H1 (cell line): ENCODE results near the gene AADACL2. TPM values are rescaled to one million over a fixed set of nuclear protein-coding genes. Genes with fewer than 3 reads are reported as not detected.

ENCODE experiments used
- CTCF ChIA-PET: fragments of 300-600 bp; sonication (Branson Sonifier 250); formaldehyde crosslinking; loops from one replicate; lab custom pipeline; 2021; ENCODE audit not compliant: partially characterized antibody; lab: Charles Lee
- POLR2A ChIA-PET: fragments of 300-600 bp; sonication (Branson Sonifier 250); formaldehyde crosslinking; loops from one replicate; lab custom pipeline; 2021; ENCODE audit warnings: inconsistent platforms; ENCODE audit not compliant: partially characterized antibody; lab: Charles Lee
- DNase-seq, 2 experiments: peaks; one replicate each; pipeline versions ENCODE4 v3.0.0 to v3.0.0-alpha.2; 2010 to 2022; ENCODE audit warnings: low spot score in 2 of 2, low read depth in 1 of 2, mixed read lengths in 1 of 2
- FAIRE-seq: peaks from 2 replicates; lab custom pipeline; 2011; peaks lifted over from hg19 to GRCh38; lab: Jason Lieb, UNC
- H2AFZ ChIP-seq: 2 replicates; pipeline ENCODE4 v1.8.1; 2012; ENCODE audit warnings: low read length, inconsistent platforms
- H2AK5ac ChIP-seq: 2 replicates; pipeline ENCODE4 v1.6.1; 2013; ENCODE audit warnings: low read depth, low read length
- H2BK120ac ChIP-seq: replicated peaks from 2 replicates; pipeline ENCODE3; 2013; ENCODE audit warnings: low read depth, low read length, inconsistent platforms
- H2BK12ac ChIP-seq: 2 replicates; pipeline ENCODE4 v1.6.1; 2013; ENCODE audit warnings: low read depth, low read length
- H2BK15ac ChIP-seq: 2 replicates; pipeline ENCODE4 v1.6.1; 2013; ENCODE audit warnings: low read length
- H2BK20ac ChIP-seq: 2 replicates; pipeline ENCODE4 v1.6.1; 2013; ENCODE audit warnings: low read length
- H2BK5ac ChIP-seq: 2 replicates; pipeline ENCODE4 v1.6.1; 2013; ENCODE audit warnings: low read depth, low read length
- H3K14ac ChIP-seq: 2 replicates; pipeline ENCODE4 v1.6.1; 2013; ENCODE audit warnings: inconsistent platforms; ENCODE audit not compliant: insufficient read length
- H3K18ac ChIP-seq: 2 replicates; pipeline ENCODE4 v1.6.1; 2013; ENCODE audit warnings: low read length; ENCODE audit errors: extremely low read depth
- H3K23ac ChIP-seq: 2 replicates; pipeline ENCODE4 v1.6.1; 2013; ENCODE audit warnings: inconsistent platforms; ENCODE audit not compliant: insufficient read length
- H3K23me2 ChIP-seq: 2 replicates; pipeline ENCODE4 v1.6.1; 2013; ENCODE audit warnings: low read depth, low read length
- H3K27ac ChIP-seq: 2 replicates; pipeline ENCODE4 v1.6.1; 2011; ENCODE audit warnings: low read depth, low read length, inconsistent platforms
- H3K27me3 ChIP-seq, 4 experiments: replicated peaks in 1 of 4; 1 replicate in 1 of 4; 2 replicates in 3 of 4; pipeline versions ENCODE4 v1.6.1 to v1.8.1; 2011 to 2013; ENCODE audit warnings: low read length in 3 of 4, mild to moderate bottlenecking in 3 of 4, inconsistent platforms in 2 of 4, mixed read lengths in 2 of 4, moderate library complexity in 1 of 4; ENCODE audit not compliant: control insufficient read depth in 3 of 4, insufficient read depth in 3 of 4; ENCODE audit errors: extremely low read depth in 1 of 4
- H3K36me3 ChIP-seq, 4 experiments: 2 replicates each; pipeline versions ENCODE4 v1.6.1 to v1.8.1; 2011 to 2013; ENCODE audit warnings: mild to moderate bottlenecking in 4 of 4, low read length in 3 of 4, moderate library complexity in 2 of 4, control low read depth in 1 of 4, inconsistent platforms in 1 of 4; ENCODE audit not compliant: insufficient read depth in 4 of 4, control insufficient read depth in 2 of 4
- H3K4ac ChIP-seq: replicated peaks from 2 replicates; pipeline ENCODE3; 2013; ENCODE audit warnings: low read length, low read depth, mixed read lengths, inconsistent platforms; ENCODE audit not compliant: insufficient read length
- H3K4me1 ChIP-seq, 4 experiments: replicated peaks in 1 of 4; 1 replicate in 1 of 4; 2 replicates in 3 of 4; pipeline versions ENCODE4 v1.6.1 to v1.8.1; 2011 to 2013; ENCODE audit warnings: low read length in 3 of 4, inconsistent platforms in 2 of 4, mixed read lengths in 1 of 4; ENCODE audit not compliant: insufficient read depth in 4 of 4, control insufficient read depth in 3 of 4
- H3K4me2 ChIP-seq, 2 experiments: 2 replicates each; pipeline versions ENCODE4 v1.6.1 to v1.8.1; 2011 to 2013; ENCODE audit warnings: low read depth in 2 of 2, low read length in 2 of 2, control low read depth in 1 of 2, inconsistent platforms in 1 of 2, mild to moderate bottlenecking in 1 of 2; ENCODE audit not compliant: insufficient read depth in 1 of 2
- H3K4me3 ChIP-seq, 4 experiments: fragments of 200-600, 300-600 bp in 1 of 4; sonication (generic), shearing (Covaris generic), sonication (Bioruptor Twin) in 1 of 4; 2 replicates each; pipeline versions ENCODE4 v1.5.1 to v1.8.1; 2011 to 2016; ENCODE audit warnings: low read length in 4 of 4, low read depth in 3 of 4, control low read depth in 2 of 4, inconsistent platforms in 2 of 4, mild to moderate bottlenecking in 2 of 4, mixed read lengths in 1 of 4, moderate library complexity in 1 of 4; ENCODE audit not compliant: insufficient read depth in 2 of 4; ENCODE audit errors: extremely low read depth in 1 of 4
- H3K56ac ChIP-seq: replicated peaks from 2 replicates; pipeline ENCODE3; 2013; ENCODE audit warnings: low read depth, mild to moderate bottlenecking, mixed read lengths, low read length, inconsistent platforms; ENCODE audit not compliant: insufficient read length
- H3K79me1 ChIP-seq: 2 replicates; pipeline ENCODE4 v1.6.1; 2013; ENCODE audit warnings: low read depth, low read length, control low read depth
- H3K79me2 ChIP-seq, 2 experiments: 2 replicates each; pipeline versions ENCODE4 v1.6.1 to v1.8.1; 2012 to 2013; ENCODE audit warnings: low read length in 2 of 2, mild to moderate bottlenecking in 2 of 2, inconsistent platforms in 1 of 2; ENCODE audit not compliant: insufficient read depth in 2 of 2, control insufficient read depth in 1 of 2
- H3K9ac ChIP-seq, 4 experiments: replicated peaks in 1 of 4; 1 replicate in 1 of 4; 2 replicates in 3 of 4; pipeline versions ENCODE4 v1.6.1 to v1.8.1; 2011 to 2013; ENCODE audit warnings: low read depth in 3 of 4, low read length in 3 of 4, control low read depth in 2 of 4, mild to moderate bottlenecking in 2 of 4, moderate library complexity in 2 of 4, inconsistent platforms in 1 of 4; ENCODE audit errors: extremely low read depth in 1 of 4
- H3K9me3 ChIP-seq, 2 experiments: 2 replicates each; pipeline versions ENCODE4 v1.6.1 to v1.8.1; 2012 to 2013; ENCODE audit warnings: mild to moderate bottlenecking in 2 of 2, moderate library complexity in 2 of 2, control low read depth in 1 of 2, inconsistent platforms in 1 of 2, low read depth in 1 of 2, low read length in 1 of 2, mixed read lengths in 1 of 2; ENCODE audit not compliant: insufficient read depth in 2 of 2
- H4K20me1 ChIP-seq, 2 experiments: replicated peaks in 1 of 2; 2 replicates each; pipeline versions ENCODE3 to v1.8.1; 2011 to 2013; ENCODE audit warnings: inconsistent platforms in 2 of 2, low read length in 2 of 2, mild to moderate bottlenecking in 1 of 2; ENCODE audit not compliant: insufficient read depth in 2 of 2, control insufficient read depth in 1 of 2
- H4K5ac ChIP-seq: 2 replicates; pipeline ENCODE4 v1.6.1; 2013; ENCODE audit warnings: low read length, low read depth, mixed read lengths, inconsistent platforms; ENCODE audit not compliant: insufficient read length
- H4K8ac ChIP-seq: 2 replicates; pipeline ENCODE4 v1.8.0; 2013; ENCODE audit warnings: mild to moderate bottlenecking, moderate library complexity, low read length, inconsistent platforms; ENCODE audit not compliant: insufficient read depth; ENCODE audit errors: extremely low read depth
- H4K91ac ChIP-seq: replicated peaks from 2 replicates; pipeline ENCODE3; 2013; ENCODE audit warnings: low read length, mixed read lengths, inconsistent platforms; ENCODE audit not compliant: insufficient read length
- BACH1 ChIP-seq: IDR thresholded peaks from 2 replicates; pipeline ENCODE4 v1.6.1; 2012; ENCODE audit warnings: low read length, improper control_type of control experiment
- CEBPB ChIP-seq: IDR thresholded peaks from 2 replicates; pipeline ENCODE4 v1.6.1; 2012; ENCODE audit warnings: low read depth, low read length
- CHD1 ChIP-seq: IDR thresholded peaks from 2 replicates; pipeline ENCODE4 v1.6.1; 2012; ENCODE audit warnings: low read depth, low read length, improper control_type of control experiment
- CHD2 ChIP-seq: IDR thresholded peaks from 2 replicates; pipeline ENCODE4 v1.6.1; 2012; ENCODE audit warnings: low read length, improper control_type of control experiment
- HDAC2 ChIP-seq, 2 experiments: fragments of 300-600 bp in 1 of 2; sonication (generic) in 1 of 2; IDR thresholded peaks; 2 replicates each; pipeline ENCODE4 v1.6.1; 2011 to 2012; ENCODE audit warnings: low read depth in 2 of 2, low read length in 2 of 2, mild to moderate bottlenecking in 2 of 2, moderate library complexity in 2 of 2, borderline replicate concordance in 1 of 2, inconsistent platforms in 1 of 2
- KDM1A ChIP-seq: fragments of 200-600, 300-600 bp; sonication (generic); IDR thresholded peaks from 2 replicates; pipeline ENCODE4 v1.7.1; 2016; ENCODE audit warnings: mild to moderate bottlenecking, low read length, borderline replicate concordance
- KDM4A ChIP-seq: IDR thresholded peaks from one replicate; pipeline ENCODE4 v1.7.1; 2012; ENCODE audit warnings: low read depth, mild to moderate bottlenecking, moderate library complexity, low read length, inconsistent platforms; ENCODE audit not compliant: severe bottlenecking
- NRF1 ChIP-seq: IDR thresholded peaks from 2 replicates; pipeline ENCODE4 v1.6.1; 2011; ENCODE audit warnings: mild to moderate bottlenecking, low read depth, low read length, improper control_type of control experiment
- PHF8 ChIP-seq: fragments of 200-600 bp; sonication (generic); conservative IDR thresholded peaks from 2 replicates; pipeline ENCODE4 v1.7.1; 2012; ENCODE audit warnings: low read depth, mild to moderate bottlenecking, inconsistent platforms, low read length, moderate library complexity
- WGBS, 2 experiments: shearing (Covaris generic) in 1 of 2; methylation state at CpG; one replicate each; pipeline versions ENCODE4 v1.1.6 to v1.1.7; 2013 to 2015; ENCODE audit warnings: low lambda C conversion rate in 2 of 2, mixed read lengths in 2 of 2, inconsistent platforms in 1 of 2, low coverage in 1 of 2, missing lambda C conversion rate in 1 of 2; ENCODE audit not compliant: insufficient replicate concordance in 2 of 2, insufficient coverage in 1 of 2, insufficient read length in 1 of 2; ENCODE audit errors: extremely low coverage in 1 of 2, missing lambda C conversion rate in 1 of 2; 5-methylcytosine and 5-hydroxymethylcytosine counted together
- polyA plus RNA-seq, 7 experiments: library from polyadenylated mRNA; depleted of rRNA in 3 of 7; stranded (reverse) in 5 of 7; unstranded in 2 of 7; fragments of >200 nt in 5 of 7; fragments of 200-250 nt in 2 of 7; gene quantifications; 1 replicate in 5 of 7; 2 replicates in 1 of 7; 4 replicates in 1 of 7; pipeline versions ENCODE4 v1.2.1 to v1.2.3, GENCODE V29; 2011 to 2013; ENCODE audit warnings: missing spikeins in 2 of 7, mixed read lengths in 2 of 7
- total RNA-seq: library from RNA; stranded (reverse); fragmentation: NEBNext Ultra II Directional; extraction: Animal tissue kit (Norgen Biotek cat#: 25700); gene quantifications from 2 replicates; pipeline ENCODE4 v1.2.1, GENCODE V29; 2021

The AADACL2 gene
- total and polyA plus RNA-seq, 2 of the 8 experiments (the other 6 are each of a cell fraction or from before 2014, with no cell fraction given), result not detected

DNA sequence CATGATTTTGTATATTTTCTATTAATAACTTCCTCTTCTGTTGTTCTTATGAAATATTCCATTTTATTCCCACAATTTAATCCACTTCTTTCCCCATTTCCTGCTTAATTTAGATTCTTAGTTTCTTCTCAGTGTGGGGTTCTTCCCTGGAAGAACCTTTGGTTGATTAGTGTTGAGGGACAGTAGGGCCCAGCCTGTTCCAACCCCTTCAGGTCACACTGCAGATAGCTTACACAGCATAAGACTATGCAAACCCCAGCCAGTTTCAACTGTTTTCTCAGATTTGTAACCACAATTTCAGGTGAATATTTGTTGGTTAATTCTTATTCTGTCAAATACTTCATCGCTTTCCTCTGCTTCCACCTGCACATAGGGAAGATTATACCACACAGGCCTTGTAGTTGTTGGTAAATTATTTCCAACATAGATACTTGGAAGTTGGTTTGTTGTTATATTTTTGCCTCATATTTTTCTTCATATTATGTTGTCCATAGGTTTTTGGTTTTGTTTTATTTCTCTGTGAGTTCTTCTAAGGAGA lies 34.7 kb downstream of the AADACL2 start:
- H3K18ac ChIP-seq, result no peak overlapping the region
- H2BK12ac ChIP-seq, result no peak overlapping the region
- no peak overlapping the region for H2BK15ac ChIP-seq
- H2AFZ ChIP-seq, result no peak overlapping the region
- no peak overlapping the region for H3K23ac ChIP-seq
- CTCF ChIA-PET, result interaction anchor here (1.4 kb wide), 1 partner anchor 12 kb away, joined by 5 read pairs; no protein-coding TSS in a partner anchor
- H3K4me3 ChIP-seq, result no peak overlapping the region
- H3K4me1 ChIP-seq, result no peaks in the 10 kb centered on the region
- no peak overlapping the region for H2AK5ac ChIP-seq
- POLR2A ChIA-PET, result no interaction called here
- no peaks in the 10 kb centered on the region for H3K27me3 ChIP-seq
- no peak overlapping the region for H4K91ac ChIP-seq
- H2BK5ac ChIP-seq, result no peak overlapping the region
- no peak for TF ChIP-seq KDM4A
- no peak for TF ChIP-seq BACH1
- TF ChIP-seq PHF8, result no peak
- no peak for TF ChIP-seq NRF1
- TF ChIP-seq KDM1A, result no peak
- no peak for TF ChIP-seq CHD2
- no peak for TF ChIP-seq CHD1
- TF ChIP-seq HDAC2 (IDR thresholded peaks at IDR 0.05; ENCODE audit: borderline replicate concordance in 1 of 2, low read depth in 2 of 2, low read length in 2 of 2), result no peak
- TF ChIP-seq CEBPB, result no peak
- DNase-seq, result no peak
- no peak overlapping the region for H2BK120ac ChIP-seq
- H3K79me2 ChIP-seq, result no peaks in the 10 kb centered on the region
- H3K36me3 ChIP-seq, result no peaks in the 10 kb centered on the region
- no peak overlapping the region for H3K9ac ChIP-seq
- no peaks in the 10 kb centered on the region for H3K9me3 ChIP-seq
- H3K14ac ChIP-seq, result no peak overlapping the region
- H4K5ac ChIP-seq, result no peak overlapping the region
- no peaks in the 10 kb centered on the region for H3K23me2 ChIP-seq
- no peak for FAIRE-seq
- no peak overlapping the region for H4K8ac ChIP-seq
- no peak overlapping the region for H3K56ac ChIP-seq
- H3K4me2 ChIP-seq, result no peak overlapping the region
- WGBS, 2 experiments, result 82% methylated on average over 1 of the region's 1 CpG; no CpG with 5 or more reads in 1 of the 2 experiments
- no peak overlapping the region for H3K27ac ChIP-seq
- H3K4ac ChIP-seq, result no peak overlapping the region
- H2BK20ac ChIP-seq, result no peak overlapping the region
- H3K79me1 ChIP-seq, result no peaks in the 10 kb centered on the region
- no peaks in the 10 kb centered on the region for H4K20me1 ChIP-seq
